Subcutaneous adipose tissue (tissue), 4 donors: Measurements from ENCODE around the gene EFEMP2. TPM values are rescaled to one million over a fixed set of nuclear protein-coding genes. Genes with fewer than 3 reads are reported as not detected.

ENCODE experiments used
- CTCF ChIP-seq: fragments of 450-650 bp; IDR thresholded peaks from one replicate; pipeline ENCODE4 v1.5.1; 2016; ENCODE audit warnings: low read depth, mild to moderate bottlenecking, control low read depth, antibody characterized with exemption, moderate library complexity
- total RNA-seq, 4 donors: library from RNA; depleted of rRNA; stranded (reverse); fragments of >200 nt; gene quantifications; one replicate each; pipeline ENCODE4 v1.1.0, GENCODE V29; 2016

The EFEMP2 gene
- total RNA-seq, 4 donors from 2014 or later = 45.0 to 85.2 (median 62.2) TPM

DNA sequence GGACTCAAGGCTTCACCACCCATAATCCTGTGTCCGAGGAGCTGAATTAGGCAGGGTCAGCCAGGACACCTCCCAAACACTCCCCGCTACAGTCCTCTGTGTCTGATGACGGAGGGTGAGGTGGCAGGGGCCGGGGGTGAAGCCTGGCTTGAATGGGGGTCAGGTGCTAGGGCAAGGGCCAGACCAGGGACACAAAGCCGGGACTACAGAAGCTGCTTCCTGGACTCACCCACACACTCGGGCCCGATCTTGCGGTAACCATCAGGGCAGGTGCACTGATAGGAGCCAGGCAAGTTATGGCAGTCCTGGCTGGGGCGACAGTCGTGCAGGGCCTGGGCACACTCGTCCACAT is 2.3 kb downstream of the EFEMP2 start:
- no peak for TF ChIP-seq CTCF

DNA sequence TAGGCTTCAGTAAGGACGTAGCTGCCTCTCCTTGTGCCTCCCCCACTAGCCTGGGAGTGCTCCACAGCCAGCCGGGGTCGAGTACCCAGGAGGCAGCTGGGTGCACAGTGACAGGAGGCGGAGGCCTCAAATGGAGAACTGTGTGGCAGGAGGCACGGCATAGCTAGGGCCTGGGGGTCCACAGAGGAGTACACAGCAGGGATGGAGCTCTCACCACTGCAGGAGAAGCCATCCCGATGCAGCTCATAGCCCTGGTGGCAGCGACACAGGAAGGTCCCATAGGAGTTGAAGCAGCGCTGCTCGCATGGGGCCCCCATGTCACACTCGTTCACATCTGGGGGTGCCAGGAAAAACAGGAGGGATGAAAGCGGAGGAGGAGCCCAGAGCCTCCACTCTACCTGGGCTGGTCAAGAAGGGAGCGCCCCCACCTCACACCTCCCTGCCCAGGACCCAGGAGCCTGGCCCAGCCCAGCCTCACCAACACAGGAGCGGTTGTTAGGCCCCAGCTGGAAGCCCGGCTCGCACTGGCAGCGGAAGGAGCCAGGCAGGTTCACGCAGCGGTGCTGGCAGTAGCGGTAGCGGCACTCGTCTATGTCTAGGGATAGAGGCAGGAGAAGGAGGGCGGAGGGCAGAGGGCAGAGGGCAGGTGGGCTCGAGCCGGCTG is 2.8 kb downstream of the EFEMP2 start:
- TF ChIP-seq CTCF = no peak

GRCh38 chr11:65868907-65869306 is 3.7 kb downstream of the EFEMP2 start:
- no peak for TF ChIP-seq CTCF

DNA sequence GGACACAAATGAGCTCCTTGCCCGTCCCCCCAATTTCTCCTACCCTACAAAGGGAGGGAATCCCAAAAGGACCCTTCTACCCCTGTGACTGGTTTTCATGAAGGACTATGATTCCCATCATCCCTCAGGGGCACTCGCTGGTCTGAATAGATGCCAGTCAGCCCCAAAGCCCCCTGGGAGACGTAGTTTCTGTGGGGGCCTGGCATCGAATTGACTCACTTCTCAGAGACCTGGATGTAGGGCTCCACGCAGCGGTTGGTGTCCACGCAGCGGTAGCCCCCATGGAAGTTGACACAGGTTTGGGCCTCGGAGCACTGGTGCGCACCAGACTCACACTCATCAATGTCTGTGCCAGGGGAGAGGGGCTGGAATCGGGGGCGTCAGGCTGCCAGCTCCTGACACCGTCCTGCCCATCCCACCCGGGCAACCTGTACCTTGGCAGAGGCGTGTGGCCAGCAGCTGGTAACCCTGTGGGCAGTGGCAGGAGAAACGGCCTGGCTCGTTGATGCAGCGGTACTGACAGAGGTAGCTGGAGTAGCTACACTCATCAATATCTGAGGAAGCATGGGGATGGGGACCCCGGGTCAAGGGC is 4.4 kb downstream of the EFEMP2 start:
- TF ChIP-seq CTCF = no peak

DNA sequence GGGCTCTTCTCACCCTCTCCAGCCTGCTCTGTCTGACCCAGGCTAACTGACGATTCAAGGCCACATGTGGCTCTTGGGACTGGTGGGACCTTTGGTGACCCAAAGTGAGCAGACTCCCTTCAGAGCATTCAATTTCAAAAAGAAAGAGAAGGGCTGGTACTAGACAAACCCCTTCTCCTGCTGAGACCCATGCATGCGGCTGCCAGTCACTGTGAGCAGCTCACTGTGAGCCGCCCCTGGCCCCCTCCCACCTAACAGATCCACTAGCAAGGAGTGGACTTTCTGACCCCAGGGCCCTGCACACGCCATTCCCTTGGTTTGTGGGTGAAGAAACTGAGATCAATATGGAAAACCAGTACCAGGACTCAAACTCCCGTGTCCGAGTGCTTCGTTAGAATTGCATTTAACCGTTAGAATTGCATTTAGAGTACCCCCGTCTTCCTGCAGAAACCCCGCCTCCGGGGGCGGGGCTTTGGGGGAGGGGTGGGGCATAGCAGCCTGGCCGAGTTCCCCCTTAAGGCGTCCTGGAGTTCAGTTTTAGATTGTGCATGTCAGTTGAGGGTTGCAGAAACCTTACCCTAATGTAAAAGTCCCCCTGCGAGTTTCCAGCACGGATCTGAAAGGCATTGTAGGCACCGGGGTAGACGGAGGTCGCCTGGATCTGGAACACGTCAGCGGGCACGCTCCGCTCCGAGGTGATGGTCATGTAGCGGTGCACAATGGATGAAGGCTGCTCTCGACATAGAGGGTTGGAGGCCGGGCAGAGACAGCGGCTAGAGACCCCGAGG is 5.1 kb downstream of the EFEMP2 start:
- TF ChIP-seq CTCF = no peak

DNA sequence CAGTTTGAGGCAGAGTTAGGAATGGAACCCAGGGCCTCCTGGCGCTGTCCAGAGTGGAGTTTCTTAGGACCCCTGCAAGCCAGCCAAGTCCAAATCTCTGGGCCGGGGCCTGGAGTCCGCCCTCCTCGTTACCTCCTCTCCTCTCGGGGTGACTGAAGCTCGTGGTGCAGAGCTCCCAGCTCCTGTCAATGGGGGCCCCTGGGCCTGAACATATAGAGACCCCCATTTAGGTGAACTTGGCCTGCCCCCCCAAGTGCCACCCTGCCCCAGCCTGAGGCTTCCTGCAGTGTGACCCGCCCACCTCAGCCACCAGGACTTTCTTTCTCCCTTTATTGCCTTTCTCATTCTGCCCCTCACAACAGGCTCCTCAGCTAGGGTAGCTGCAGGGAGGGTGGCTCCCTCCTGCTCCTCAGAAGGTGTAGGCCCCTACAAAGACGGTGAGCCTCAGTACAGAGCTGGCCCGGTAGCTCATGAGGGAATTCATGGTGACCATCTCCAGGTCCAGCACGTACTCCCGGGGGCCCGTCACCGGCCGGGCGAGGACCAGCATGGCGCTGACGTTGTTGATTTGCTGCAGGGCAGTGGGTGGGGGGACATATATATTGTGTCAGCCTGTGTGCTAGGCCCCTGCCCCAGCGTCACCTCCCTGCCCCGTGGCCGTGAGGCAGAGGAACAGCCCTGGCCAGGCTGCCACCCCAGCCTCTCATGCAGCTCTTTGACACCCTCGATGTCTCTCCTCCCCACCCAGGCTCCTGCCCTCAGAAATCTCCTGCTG is 5.9 kb downstream of the EFEMP2 start:
- TF ChIP-seq CTCF = no peak
